Neuronal stem cell (in vitro differentiated cells): ENCODE data around the gene TRMT1.
A peak's percentile ranks its signal among the peaks of the same experiment; 100 is the strongest.

ENCODE experiments used
- DNase-seq: peaks from one replicate; pipeline ENCODE4 v3.0.0-alpha.2; 2013; ENCODE audit warnings: low spot score
- H2AFZ ChIP-seq: one replicate; pipeline ENCODE4 v1.6.1; 2013; ENCODE audit warnings: mild to moderate bottlenecking, low read length, inconsistent platforms
- H2AK5ac ChIP-seq: 2 replicates; pipeline ENCODE4 v1.6.1; 2013; ENCODE audit warnings: low read depth, mild to moderate bottlenecking, inconsistent platforms, low read length, moderate library complexity, mixed read lengths
- H2BK120ac ChIP-seq: 2 replicates; pipeline ENCODE4 v1.6.1; 2013; ENCODE audit warnings: low read depth, mild to moderate bottlenecking, inconsistent platforms, low read length, moderate library complexity, mixed read lengths
- H2BK12ac ChIP-seq: one replicate; pipeline ENCODE4 v1.6.1; 2013; ENCODE audit warnings: low read length, inconsistent platforms
- H2BK15ac ChIP-seq: 2 replicates; pipeline ENCODE4 v1.6.1; 2013; ENCODE audit warnings: mild to moderate bottlenecking, low read length, inconsistent platforms, mixed read lengths
- H2BK5ac ChIP-seq: one replicate; pipeline ENCODE4 v1.6.1; 2013; ENCODE audit warnings: inconsistent platforms, mild to moderate bottlenecking, low read length, moderate library complexity
- H3K14ac ChIP-seq: one replicate; pipeline ENCODE4 v1.6.1; 2013; ENCODE audit warnings: low read length, inconsistent platforms
- H3K18ac ChIP-seq: 2 replicates; pipeline ENCODE4 v1.6.1; 2013; ENCODE audit warnings: low read length, inconsistent platforms
- H3K23ac ChIP-seq: 2 replicates; pipeline ENCODE4 v1.6.1; 2013; ENCODE audit warnings: low read depth, mild to moderate bottlenecking, mixed read lengths, low read length, inconsistent platforms; ENCODE audit not compliant: poor library complexity
- H3K27ac ChIP-seq: replicated peaks from 3 replicates; pipeline ENCODE4 v1.5.1; 2013; ENCODE audit warnings: low read length, inconsistent platforms
- H3K27me3 ChIP-seq, 3 experiments: 2 replicates each; pipeline ENCODE4 v1.6.1; 2013; ENCODE audit warnings: low read length in 3 of 3, mild to moderate bottlenecking in 2 of 3, inconsistent platforms in 1 of 3, low read depth in 1 of 3, mixed read lengths in 1 of 3, moderate library complexity in 1 of 3; ENCODE audit not compliant: control insufficient read depth in 3 of 3, insufficient read depth in 3 of 3
- H3K36me3 ChIP-seq, 2 donors: replicated peaks in 1 of 2; 2 replicates each; pipeline ENCODE4 v1.6.1; 2013; ENCODE audit warnings: low read length in 2 of 2; ENCODE audit not compliant: control insufficient read depth in 2 of 2, insufficient read depth in 2 of 2
- H3K4ac ChIP-seq: 2 replicates; pipeline ENCODE4 v1.6.1; 2013; ENCODE audit warnings: inconsistent platforms, mild to moderate bottlenecking, low read length, moderate library complexity
- H3K4me1 ChIP-seq, 2 donors: 1 replicate in 1 of 2; 2 replicates in 1 of 2; pipeline ENCODE4 v1.6.1; 2013; ENCODE audit warnings: low read length in 2 of 2, low read depth in 1 of 2; ENCODE audit not compliant: control insufficient read depth in 2 of 2, insufficient read depth in 1 of 2
- H3K4me2 ChIP-seq: one replicate; pipeline ENCODE4 v1.6.1; 2013; ENCODE audit warnings: mild to moderate bottlenecking, low read length, inconsistent platforms; ENCODE audit not compliant: insufficient read depth, poor library complexity, severe bottlenecking
- H3K4me3 ChIP-seq, 2 donors: 2 replicates each; pipeline ENCODE4 v1.5.1; 2013; ENCODE audit warnings: low read length in 2 of 2, mild to moderate bottlenecking in 2 of 2, inconsistent platforms in 1 of 2, moderate library complexity in 1 of 2
- H3K79me1 ChIP-seq: one replicate; pipeline ENCODE4 v1.6.1; 2013; ENCODE audit warnings: low read depth, mild to moderate bottlenecking, inconsistent platforms, low read length, moderate library complexity
- H3K9ac ChIP-seq: one replicate; pipeline ENCODE4 v1.6.1; 2013; ENCODE audit warnings: mild to moderate bottlenecking, low read depth, low read length, inconsistent platforms; ENCODE audit not compliant: poor library complexity
- H3K9me3 ChIP-seq, 2 donors: replicated peaks in 1 of 2; 2 replicates each; pipeline versions ENCODE3 to v1.6.1; 2013; ENCODE audit warnings: low read length in 2 of 2, mild to moderate bottlenecking in 2 of 2, inconsistent platforms in 1 of 2, low read depth in 1 of 2, mixed read lengths in 1 of 2, moderate library complexity in 1 of 2; ENCODE audit not compliant: control insufficient read depth in 2 of 2, insufficient read depth in 1 of 2
- H4K8ac ChIP-seq: one replicate; pipeline ENCODE4 v1.6.1; 2013; ENCODE audit warnings: low read depth, mild to moderate bottlenecking, inconsistent platforms, low read length, moderate library complexity
- H4K91ac ChIP-seq: one replicate; pipeline ENCODE4 v1.6.1; 2013; ENCODE audit warnings: low read length, low read depth, mild to moderate bottlenecking, inconsistent platforms; ENCODE audit not compliant: poor library complexity
- WGBS, 2 donors: extraction: QIAGEN DNeasy Blood & Tissue Kit; methylation state at CpG; one replicate each; pipeline ENCODE4 v1.1.7; 2013; ENCODE audit warnings: missing lambda C conversion rate in 2 of 2, mixed read lengths in 1 of 2; ENCODE audit not compliant: insufficient read length in 2 of 2, insufficient replicate concordance in 1 of 2; ENCODE audit errors: extremely low coverage in 2 of 2; 5-methylcytosine and 5-hydroxymethylcytosine counted together

TRMT1 gene

GRCh38 chr19:13069415-13070359 lies 46.9 kb downstream of the TRMT1 start:
- Histone ChIP-seq H2AK5ac (peak overlapping the region; percentile 83), H3K18ac (no peak overlapping the region), H2BK12ac (peak overlapping the region; percentile 25), H4K91ac (no peak overlapping the region), H3K9ac (no peak overlapping the region), H3K36me3 (no peaks in the 10 kb centered on the region), H3K79me1 (no peaks in the 10 kb centered on the region), H2BK120ac (no peak overlapping the region), H2BK15ac (peak overlapping the region; percentile 10), H3K14ac (peak overlapping the region; percentile 2), H3K4me3 (no peak overlapping the region), H3K4me1 (peaks cover 0 to 3% of the 10 kb centered on the region in 2 donors), H2BK5ac (peak overlapping the region; percentile 15), H3K23ac (peak overlapping the region; percentile 46), H3K27ac (no peak overlapping the region), H3K4me2 (no peak overlapping the region), H3K4ac (no peak overlapping the region), H3K27me3 (peaks cover 0 to 99% (median 2%) of the 10 kb centered on the region in 3 experiments), H4K8ac (no peak overlapping the region), H3K9me3 (no peaks in the 10 kb centered on the region), H2AFZ (peak overlapping the region; percentile 42)
- DNase-seq, result no peak
- no CpG with 5 or more reads among the region's 20 CpGs for WGBS, 2 donors

GRCh38 chr19:13068085-13068846 lies 48.3 kb downstream of the TRMT1 start:
- Histone ChIP-seq H4K91ac (no peak overlapping the region), H2BK12ac (no peak overlapping the region), H3K9me3 (no peaks in the 10 kb centered on the region), H3K18ac (no peak overlapping the region), H2AK5ac (peak overlapping the region; percentile 21), H2BK120ac (no peak overlapping the region), H3K27me3 (peaks cover 0 to 100% (median 11%) of the 10 kb centered on the region in 3 experiments), H3K79me1 (no peaks in the 10 kb centered on the region), H2BK5ac (no peak overlapping the region), H3K4ac (no peak overlapping the region), H3K4me2 (no peak overlapping the region), H4K8ac (no peak overlapping the region), H3K27ac (no peak overlapping the region), H3K23ac (no peak overlapping the region), H3K14ac (peak overlapping the region; percentile 40), H3K4me3 (no peak overlapping the region), H2BK15ac (peak overlapping the region; percentile 10), H3K4me1 (peaks cover 0 to 3% of the 10 kb centered on the region in 2 donors), H3K36me3 (no peaks in the 10 kb centered on the region), H3K9ac (no peak overlapping the region), H2AFZ (no peak overlapping the region)
- no peak for DNase-seq
- WGBS, 2 donors, result no CpG with 5 or more reads among the region's 6 CpGs

- peak overlapping the region; percentile 41 for H3K18ac ChIP-seq
- H3K4ac ChIP-seq, result no peak overlapping the region
- H2BK5ac ChIP-seq, result no peak overlapping the region
- no peaks in the 10 kb centered on the region for H3K79me1 ChIP-seq
- no peaks in the 10 kb centered on the region for H3K36me3 ChIP-seq
- H3K23ac ChIP-seq, result no peak overlapping the region
- H2AK5ac ChIP-seq, result peak overlapping the region; percentile 50
- H3K9me3 ChIP-seq, result no peaks in the 10 kb centered on the region
- H3K27ac ChIP-seq, result no peak overlapping the region
- no peak overlapping the region for H4K8ac ChIP-seq
- H3K4me2 ChIP-seq, result no peak overlapping the region
- H2AFZ ChIP-seq, result no peak overlapping the region
- no peak overlapping the region for H3K14ac ChIP-seq
- peak overlapping the region; percentile 27 for H2BK15ac ChIP-seq
- no peak overlapping the region for H3K9ac ChIP-seq
- no peak overlapping the region for H3K4me3 ChIP-seq
- H2BK120ac ChIP-seq, result no peak overlapping the region
- H4K91ac ChIP-seq, result no peak overlapping the region
- DNase-seq, result no peak
- H3K27me3 ChIP-seq, result peaks cover 4 to 100% (median 22%) of the 10 kb centered on the region in 3 experiments
- WGBS, 2 donors, result no CpG with 5 or more reads among the region's 17 CpGs
- H3K4me1 ChIP-seq, result peaks cover 0 to 3% of the 10 kb centered on the region in 2 donors
- H2BK12ac ChIP-seq, result no peak overlapping the region
These were observed 49.4 kb downstream of the TRMT1 start for GRCh38 chr19:13066933-13067807.
